B cell (primary cell): Measurements from ENCODE around the gene GTF2A1L.

Experiments used
- CTCF ChIP-seq: fragments of 200-600 bp; IDR thresholded peaks from one replicate; pipeline ENCODE4 v1.8.0; 2022; ENCODE audit warnings: antibody characterized with exemption, mild to moderate bottlenecking
- EZH2 ChIP-seq: IDR thresholded peaks from 2 replicates; pipeline ENCODE4 v1.6.1; 2012; ENCODE audit warnings: borderline replicate concordance, low read depth, mild to moderate bottlenecking, moderate library complexity, low read length; ENCODE audit not compliant: insufficient read depth, poor library complexity, severe bottlenecking

GRCh38 chr2:48597492-48597891 is 20.2 kb upstream of the GTF2A1L start:
- TF ChIP-seq CTCF, result no peak
- TF ChIP-seq EZH2, result no peak
